GM12891 (cell line): Measurements from ENCODE around the gene ALPG.

Experiments
- POLR2A ChIP-seq: IDR thresholded peaks from 2 replicates; pipeline ENCODE4 v1.6.1; 2011; ENCODE audit warnings: low read depth, low read length, control low read depth
- POLR2AphosphoS5 ChIP-seq: IDR thresholded peaks from 2 replicates; pipeline ENCODE4 v1.6.1; 2011; ENCODE audit warnings: low read depth, low read length, control low read depth
- SPI1 ChIP-seq: IDR thresholded peaks from 2 replicates; pipeline ENCODE4 v1.6.1; 2011; ENCODE audit warnings: low read depth, low read length, control low read depth
- TAF1 ChIP-seq: IDR thresholded peaks from 2 replicates; pipeline ENCODE4 v1.6.1; 2011; ENCODE audit warnings: low read depth, low read length, control low read depth

DNA sequence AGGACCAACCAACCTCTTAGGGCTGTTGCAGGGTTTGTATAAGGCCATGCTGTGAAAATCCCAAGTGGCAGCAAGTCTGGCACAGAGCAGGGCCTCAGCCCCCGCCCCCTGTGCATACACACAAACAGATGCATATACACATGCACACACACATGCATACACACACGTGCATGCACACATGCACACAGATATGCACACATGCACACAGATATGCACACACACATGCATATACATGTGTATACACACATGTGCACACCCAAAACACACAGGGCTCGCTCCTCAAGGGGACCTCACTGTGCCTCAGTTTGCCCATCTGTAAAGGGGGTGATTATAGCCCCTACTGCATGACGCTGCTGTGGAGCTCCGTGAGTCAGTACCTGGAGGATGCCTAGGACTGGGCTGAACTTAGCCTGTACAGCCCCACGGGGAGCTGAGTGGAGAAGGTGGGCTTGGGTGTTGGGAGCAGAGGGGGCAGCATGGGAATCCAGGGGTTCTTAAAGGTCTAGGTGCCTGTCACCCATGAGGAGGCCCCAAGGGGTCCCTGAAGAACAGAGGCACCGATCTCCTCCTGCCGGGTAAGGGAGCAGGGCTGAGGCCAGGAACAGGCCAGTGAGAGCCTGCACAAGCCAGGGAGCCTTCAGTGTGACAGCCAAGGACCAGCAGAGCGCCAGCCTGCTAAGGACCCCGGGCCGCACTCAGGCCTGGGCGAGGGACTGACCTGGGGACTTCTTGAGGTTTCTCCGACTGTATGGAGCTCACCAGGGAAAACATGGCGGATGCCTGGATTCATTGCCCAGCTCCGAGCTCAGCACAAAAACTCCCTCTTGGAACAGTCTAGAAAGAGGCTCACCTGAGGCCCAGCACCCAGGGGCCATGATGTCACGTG, 25.3 kb downstream of the ALPG start:
- TF ChIP-seq POLR2AphosphoS5 (no peak), TAF1 (no peak), POLR2A (no peak), SPI1 (no peak)
